ENCODE measurements around the gene MYO7B.

The MYO7B gene

GRCh38 chr2:127648321-127648720, 112.8 kb downstream of the MYO7B start:
- DNase-seq (ENCODE audit: low read depth in 2 of 2): no peak

- DNase-seq (ENCODE audit: low read depth in 2 of 2): no peak
Measured at GRCh38 chr2:127649100-127649611, 113.7 kb downstream of the MYO7B start.

- peak; percentile 59 to 87 for DNase-seq (ENCODE audit: low read depth in 2 of 2)
Measured at GRCh38 chr2:127649684-127650040, 114.2 kb downstream of the MYO7B start.

GRCh38 chr2:127650041-127650784, 114.7 kb downstream of the MYO7B start:
- DNase-seq (ENCODE audit: low read depth in 2 of 2): no peak

- DNase-seq (ENCODE audit: low read depth in 2 of 2): no peak
Measured at GRCh38 chr2:127650785-127651380, 115.4 kb downstream of the MYO7B start.

- no peak for DNase-seq (ENCODE audit: low read depth in 2 of 2)
Measured at GRCh38 chr2:127651381-127651809, 115.9 kb downstream of the MYO7B start.

- DNase-seq (ENCODE audit: low read depth in 2 of 2): no peak
Measured at GRCh38 chr2:127651971-127652550, 116.6 kb downstream of the MYO7B start.

GRCh38 chr2:127652786-127653357, 117.4 kb downstream of the MYO7B start:
- DNase-seq (ENCODE audit: low read depth in 2 of 2): no peak

- no peak for DNase-seq (ENCODE audit: low read depth in 2 of 2)
Measured at GRCh38 chr2:127653421-127654083, 118.1 kb downstream of the MYO7B start.

- DNase-seq (ENCODE audit: low read depth in 2 of 2): no peak
Measured at GRCh38 chr2:127654084-127654837, 118.8 kb downstream of the MYO7B start.

- no peak for DNase-seq (ENCODE audit: low read depth in 2 of 2)
Measured at GRCh38 chr2:127654838-127655175, 119.3 kb downstream of the MYO7B start.

- DNase-seq (ENCODE audit: low read depth in 2 of 2): no peak
Measured at GRCh38 chr2:127655209-127656073, 120.0 kb downstream of the MYO7B start.

GRCh38 chr2:127656569-127657231, 121.2 kb downstream of the MYO7B start:
- DNase-seq (ENCODE audit: low read depth in 2 of 2): no peak

GRCh38 chr2:127657232-127657595, 121.7 kb downstream of the MYO7B start:
- DNase-seq (ENCODE audit: low read depth in 2 of 2): no peak

GRCh38 chr2:127658146-127658545, 122.7 kb downstream of the MYO7B start:
- DNase-seq (ENCODE audit: low read depth in 2 of 2): no peak

GRCh38 chr2:127658641-127659407, 123.3 kb downstream of the MYO7B start:
- DNase-seq (ENCODE audit: low read depth in 2 of 2): no peak

GRCh38 chr2:127659408-127660290, 124.2 kb downstream of the MYO7B start:
- DNase-seq (ENCODE audit: low read depth in 2 of 2): no peak

- no peak for DNase-seq (ENCODE audit: low read depth in 2 of 2)
Measured at GRCh38 chr2:127660291-127660578, 124.8 kb downstream of the MYO7B start.

All from stimulated activated CD4-positive, alpha-beta T cell treated with anti-CD3 and anti-CD28 coated beads, Interleukin-15, amount 100 ng/mL, for 48 hours (primary cell).